H1 (cell line): ENCODE data around the gene ZNF845. TPM values are rescaled to one million over a fixed set of nuclear protein-coding genes. Genes with fewer than 3 reads are reported as not detected.
A peak's percentile ranks its signal among the peaks of the same experiment; 100 is the strongest.

ENCODE experiments used
- ATF2 ChIP-seq: IDR thresholded peaks from 2 replicates; pipeline ENCODE4 v1.6.1; 2012; ENCODE audit warnings: low read length, inconsistent platforms
- BACH1 ChIP-seq: IDR thresholded peaks from 2 replicates; pipeline ENCODE4 v1.6.1; 2012; ENCODE audit warnings: low read length, improper control_type of control experiment
- BCL11A ChIP-seq, 2 experiments: IDR thresholded peaks; one replicate each; pipeline ENCODE4 v1.6.1; 2011; ENCODE audit warnings: low read depth in 2 of 2, low read length in 2 of 2, mild to moderate bottlenecking in 2 of 2
- BRCA1 ChIP-seq: IDR thresholded peaks from 2 replicates; pipeline ENCODE4 v1.6.1; 2012; ENCODE audit warnings: low read depth, low read length, improper control_type of control experiment
- EGR1 ChIP-seq: IDR thresholded peaks from 2 replicates; pipeline ENCODE4 v1.6.1; 2011; ENCODE audit warnings: low read depth, low read length, borderline replicate concordance
- HDAC2 ChIP-seq, 2 experiments: fragments of 300-600 bp in 1 of 2; sonication (generic) in 1 of 2; IDR thresholded peaks; 2 replicates each; pipeline ENCODE4 v1.6.1; 2011 to 2012; ENCODE audit warnings: low read depth in 2 of 2, low read length in 2 of 2, mild to moderate bottlenecking in 2 of 2, moderate library complexity in 2 of 2, borderline replicate concordance in 1 of 2, inconsistent platforms in 1 of 2
- KDM4A ChIP-seq: IDR thresholded peaks from one replicate; pipeline ENCODE4 v1.7.1; 2012; ENCODE audit warnings: low read depth, mild to moderate bottlenecking, moderate library complexity, low read length, inconsistent platforms; ENCODE audit not compliant: severe bottlenecking
- POU5F1 ChIP-seq: IDR thresholded peaks from 2 replicates; pipeline ENCODE4 v1.6.1; 2011; ENCODE audit warnings: low read depth, mild to moderate bottlenecking, low read length, moderate library complexity
- RAD21 ChIP-seq, 2 experiments: IDR thresholded peaks in 1 of 2; conservative IDR thresholded peaks in 1 of 2; 2 replicates each; pipeline ENCODE4 v1.6.1; 2011; ENCODE audit warnings: low read depth in 2 of 2, low read length in 2 of 2, improper control_type of control experiment in 1 of 2, inconsistent platforms in 1 of 2, mild to moderate bottlenecking in 1 of 2, moderate library complexity in 1 of 2
- RBBP5 ChIP-seq: IDR thresholded peaks from 2 replicates; pipeline ENCODE4 v1.7.1; 2012; ENCODE audit warnings: low read depth, mild to moderate bottlenecking, inconsistent platforms, low read length, moderate library complexity, borderline replicate concordance
- RFX5 ChIP-seq: IDR thresholded peaks from 2 replicates; pipeline ENCODE4 v1.6.1; 2011; ENCODE audit warnings: low read depth, low read length, improper control_type of control experiment, borderline replicate concordance
- RNF2 ChIP-seq: fragments of 200-900, 300-1000 bp; sonication (generic); IDR thresholded peaks from 2 replicates; pipeline ENCODE4 v1.7.1; 2016; ENCODE audit warnings: borderline replicate concordance, low read depth, mild to moderate bottlenecking, antibody characterized with exemption, low read length; ENCODE audit not compliant: poor library complexity, severe bottlenecking; ENCODE audit errors: missing control alignments
- SAP30 ChIP-seq: fragments of 300-600 bp; sonication (generic); IDR thresholded peaks from 2 replicates; pipeline ENCODE4 v1.7.1; 2012; ENCODE audit warnings: low read length, moderate library complexity, mild to moderate bottlenecking, inconsistent platforms; ENCODE audit not compliant: insufficient read depth, insufficient replicate concordance
- SP1 ChIP-seq: IDR thresholded peaks from 2 replicates; pipeline ENCODE4 v1.6.1; 2011; ENCODE audit warnings: low read depth, low read length
- SRF ChIP-seq: IDR thresholded peaks from 2 replicates; pipeline ENCODE4 v1.6.1; 2011; ENCODE audit warnings: mild to moderate bottlenecking, low read depth, low read length, moderate library complexity
- TAF1 ChIP-seq: IDR thresholded peaks from 2 replicates; pipeline ENCODE4 v1.6.1; 2011; ENCODE audit warnings: mild to moderate bottlenecking, low read depth, low read length
- TAF7 ChIP-seq: optimal IDR thresholded peaks from 2 replicates; pipeline ENCODE3; 2011; ENCODE audit warnings: low read depth, mild to moderate bottlenecking, inconsistent platforms, low read length, moderate library complexity, borderline replicate concordance
- YY1 ChIP-seq: IDR thresholded peaks from 2 replicates; pipeline ENCODE4 v1.6.1; 2011; ENCODE audit warnings: low read depth, mild to moderate bottlenecking, low read length
- polyA plus RNA-seq, 7 experiments: library from polyadenylated mRNA; depleted of rRNA in 3 of 7; stranded (reverse) in 5 of 7; unstranded in 2 of 7; fragments of >200 nt in 5 of 7; fragments of 200-250 nt in 2 of 7; gene quantifications; 1 replicate in 5 of 7; 2 replicates in 1 of 7; 4 replicates in 1 of 7; pipeline versions ENCODE4 v1.2.1 to v1.2.3, GENCODE V29; 2011 to 2013; ENCODE audit warnings: missing spikeins in 2 of 7, mixed read lengths in 2 of 7
- total RNA-seq: library from RNA; stranded (reverse); fragmentation: NEBNext Ultra II Directional; extraction: Animal tissue kit (Norgen Biotek cat#: 25700); gene quantifications from 2 replicates; pipeline ENCODE4 v1.2.1, GENCODE V29; 2021
- TF ChIP-seq, protein P1 (sequence below): IDR thresholded peaks from 2 replicates; pipeline ENCODE4 v1.6.1; 2011; ENCODE audit warnings: low read length, improper control_type of control experiment

ZNF845 gene
- total and polyA plus RNA-seq, 2 of the 8 experiments (the other 6 are each of a cell fraction or from before 2014, with no cell fraction given) = 3.6 to 22.5 TPM

DNA sequence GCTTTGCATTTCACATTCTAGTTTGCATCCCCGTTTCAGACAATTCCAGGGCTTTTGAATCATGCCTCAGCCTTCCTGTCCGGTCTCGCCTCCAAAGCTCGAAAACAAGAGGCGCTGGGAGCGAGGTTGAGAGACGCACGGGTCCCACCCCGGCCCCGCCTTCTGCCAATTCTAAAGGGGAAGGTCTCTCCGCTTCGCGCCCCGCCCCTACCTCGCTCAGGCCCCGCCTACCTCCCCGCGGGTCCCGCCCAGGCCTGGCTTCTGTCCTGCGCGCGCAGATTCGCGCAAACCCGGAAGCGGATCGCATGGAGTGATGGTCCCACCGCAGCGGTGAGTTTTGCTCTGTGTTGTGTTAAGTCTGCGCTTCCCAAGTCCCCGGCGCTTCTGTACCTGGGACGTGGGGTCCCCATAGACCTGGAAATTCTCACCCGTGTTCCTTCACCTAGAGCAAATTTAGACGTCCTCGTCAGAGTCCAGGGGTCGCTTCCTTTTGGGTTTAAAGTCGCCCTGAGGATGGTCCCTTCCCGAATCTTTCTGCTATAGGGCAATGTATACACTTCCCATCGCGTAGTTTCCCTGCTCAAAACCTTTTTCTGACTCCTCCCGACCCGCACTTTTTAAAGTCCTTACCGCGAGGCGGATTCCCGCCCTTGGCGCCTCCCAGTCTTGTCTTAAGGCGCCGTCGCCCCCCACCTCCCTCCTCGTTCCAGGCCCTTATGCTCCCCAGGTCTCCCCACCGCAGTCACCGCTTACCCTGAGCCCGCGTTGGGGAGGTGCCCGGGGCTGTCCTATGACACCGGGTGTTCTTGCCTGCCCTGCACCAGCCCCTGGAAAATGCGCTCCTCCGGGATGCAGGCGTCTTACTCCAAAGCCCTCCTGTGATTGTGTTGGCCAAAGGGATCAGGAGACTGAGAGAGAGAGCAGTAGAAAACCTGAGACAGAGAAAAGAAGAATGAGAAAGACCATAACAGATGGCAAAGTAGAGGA is at the start of gene ZNF845 (continued):
- TF ChIP-seq BACH1 (no peak), BRCA1 (no peak), YY1 (no peak), HDAC2 (IDR thresholded peaks at IDR 0.05; ENCODE audit: borderline replicate concordance in 1 of 2, low read depth in 2 of 2, low read length in 2 of 2) (no peak), RAD21 (IDR thresholded peaks at IDR 0.05 in 1 of 2, conservative IDR thresholded peaks at IDR 0.05 in 1 of 2; ENCODE audit: low read depth in 2 of 2, low read length in 2 of 2) (no peak), RBBP5 (0 out of 2 replicates have a peak, but pooled peaks have one; percentile 31), RNF2 (no peak), POU5F1 (no peak), BCL11A (IDR thresholded peaks at IDR 0.05; ENCODE audit: low read depth in 2 of 2, low read length in 2 of 2) (no peak), TAF1 (peak; percentile 67), SAP30 (peak; percentile 58), RFX5 (no peak), EGR1 (no peak), KDM4A (peak; percentile 53), TAF7 (no peak), ATF2 (no peak), SRF (no peak), SP1 (peak; percentile 51; the same call in 1 of the 2 replicates)
- TF ChIP-seq, protein P1, sequence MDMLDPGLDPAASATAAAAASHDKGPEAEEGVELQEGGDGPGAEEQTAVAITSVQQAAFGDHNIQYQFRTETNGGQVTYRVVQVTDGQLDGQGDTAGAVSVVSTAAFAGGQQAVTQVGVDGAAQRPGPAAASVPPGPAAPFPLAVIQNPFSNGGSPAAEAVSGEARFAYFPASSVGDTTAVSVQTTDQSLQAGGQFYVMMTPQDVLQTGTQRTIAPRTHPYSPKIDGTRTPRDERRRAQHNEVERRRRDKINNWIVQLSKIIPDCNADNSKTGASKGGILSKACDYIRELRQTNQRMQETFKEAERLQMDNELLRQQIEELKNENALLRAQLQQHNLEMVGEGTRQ = no peak
